NCI-H1694 treated with DMSO at 0.1 percent for 48 hours (cell line): ENCODE data around the gene KIZ.
A peak's percentile ranks its signal among the peaks of the same experiment; 100 is the strongest.

Source experiments
- DNase-seq: peaks from one replicate; lab custom pipeline; 2025; lab: John Stamatoyannopoulos, UW

KIZ gene

DNA sequence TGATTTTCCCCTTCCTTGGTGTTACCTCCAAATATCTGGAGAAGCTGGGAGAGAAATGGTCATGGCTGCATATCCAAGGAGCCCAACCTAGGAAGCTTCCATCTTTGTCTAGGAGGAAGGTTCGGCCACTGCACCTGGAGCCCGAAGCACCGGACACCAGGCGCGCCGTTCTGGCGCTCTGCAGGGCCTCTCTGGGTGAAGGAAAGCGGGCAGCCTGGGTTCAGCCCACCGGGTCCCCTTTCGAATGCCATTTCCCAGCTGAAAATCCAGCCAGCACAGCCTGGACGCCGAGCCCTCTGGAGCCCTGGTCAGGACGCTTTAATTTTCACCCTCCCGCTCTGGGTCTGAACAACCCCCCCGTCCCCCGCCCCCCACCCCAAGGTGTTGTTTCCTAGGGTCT, 21.0 kb upstream of the KIZ start:
- no peak for DNase-seq

GRCh38 chr20:21105429-21106170, 20.3 kb upstream of the KIZ start:
- DNase-seq = no peak

DNA sequence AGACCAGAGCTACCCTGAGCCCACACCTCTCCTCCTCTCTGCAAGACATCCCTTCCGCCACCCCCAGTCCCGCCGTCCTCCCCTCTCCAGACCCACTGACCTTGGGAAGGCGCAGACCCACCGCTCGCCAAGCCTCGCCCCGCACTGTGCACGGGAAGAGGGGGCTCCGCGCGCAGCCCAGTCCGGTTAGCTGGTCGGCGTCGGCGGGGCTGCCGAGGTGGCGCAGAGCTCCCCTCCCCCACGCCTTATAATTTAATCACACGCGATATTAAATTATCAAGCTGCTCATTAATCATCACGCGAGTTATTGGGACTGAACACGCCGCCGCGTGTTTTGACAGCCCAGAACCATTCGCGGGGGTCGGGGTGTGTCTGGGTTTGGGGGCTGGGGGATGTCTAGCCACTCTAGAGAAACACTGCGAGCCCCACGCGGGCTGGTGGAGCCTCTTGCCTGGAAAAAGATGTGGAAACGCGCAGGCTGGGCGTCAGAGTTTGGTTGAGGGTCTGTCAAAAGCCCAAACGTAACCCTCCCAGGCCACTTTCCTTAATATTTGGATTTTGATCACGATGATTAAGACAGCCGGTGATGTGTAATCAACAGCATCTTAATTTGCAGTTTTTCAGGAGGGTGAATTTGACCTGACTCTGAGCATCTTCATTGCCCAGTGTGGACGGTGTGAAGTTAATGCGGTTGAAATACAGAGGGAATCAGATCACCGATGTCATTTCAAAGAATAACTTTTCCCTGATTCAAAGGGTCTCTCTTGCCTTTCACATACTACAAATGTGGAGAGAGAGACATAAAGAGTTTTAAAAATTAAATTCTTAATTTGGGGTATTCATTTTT, 19.5 kb upstream of the KIZ start, which contains the start of gene LINC00237:
TSS of gene LINC00237 (minus strand) at position 188 of the 847 bp plus-strand sequence.
- DNase-seq = no peak

DNA sequence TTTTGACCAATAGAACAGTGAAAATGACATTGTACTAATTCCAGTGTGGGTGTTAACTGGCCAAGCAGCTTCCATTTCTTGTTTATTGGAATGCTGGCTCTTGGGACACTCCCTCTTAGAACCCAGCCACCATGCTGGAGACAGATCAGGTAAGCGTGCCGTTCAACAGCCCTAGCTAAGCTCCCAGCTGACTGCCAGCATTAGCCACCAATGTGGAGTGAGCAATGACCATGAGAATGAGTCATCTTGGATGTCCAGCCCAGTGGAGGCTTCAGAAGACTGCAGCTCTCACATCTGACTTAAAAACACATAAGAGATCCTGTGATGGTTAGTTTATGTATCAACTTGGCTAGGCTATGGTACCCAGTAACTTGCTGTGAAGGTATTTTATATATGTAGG, 16.7 kb upstream of the KIZ start:
- DNase-seq = no peak

DNA sequence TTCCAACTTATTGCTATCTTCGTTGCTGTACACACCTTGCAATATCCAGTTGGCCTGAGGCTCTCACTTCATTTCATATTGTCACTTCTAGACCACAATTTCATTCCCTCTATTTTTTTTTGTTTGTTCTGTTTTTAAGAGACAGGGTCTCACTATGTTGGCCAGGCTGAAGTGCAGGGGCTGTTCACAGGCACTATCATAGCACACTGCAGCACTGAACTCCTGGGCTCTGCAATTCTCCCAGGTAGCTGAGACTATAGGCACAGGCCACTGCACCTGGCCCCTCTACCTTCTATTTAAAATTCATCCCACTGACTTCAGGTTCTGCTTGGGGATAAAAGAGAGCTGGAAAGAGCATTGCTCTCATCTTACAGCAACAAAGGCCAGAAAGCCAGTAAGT, 15.1 kb upstream of the KIZ start:
- no peak for DNase-seq

GRCh38 chr20:21111416-21111815, 14.5 kb upstream of the KIZ start:
- DNase-seq = no peak

GRCh38 chr20:21113697-21114096, 12.2 kb upstream of the KIZ start:
- no peak for DNase-seq

DNA sequence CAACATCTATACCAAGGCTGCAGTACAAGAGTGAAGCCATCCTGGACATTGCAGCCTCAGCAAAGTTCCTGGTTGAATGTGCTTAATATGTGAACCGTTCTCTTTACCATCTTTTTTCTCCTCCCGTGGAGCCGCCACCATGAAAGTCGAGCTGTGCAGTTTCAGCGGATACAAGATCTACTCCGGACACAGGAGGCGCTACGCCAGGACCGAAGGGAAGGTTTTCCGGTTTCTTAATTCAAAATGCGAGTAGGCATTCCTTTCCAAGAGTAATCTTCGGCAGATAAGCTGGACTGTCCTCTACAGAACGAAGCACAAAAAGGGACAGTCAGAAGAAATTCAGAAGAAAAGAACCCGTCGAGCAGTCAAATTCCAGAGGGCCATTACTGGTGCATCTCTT, 11.3 kb upstream of the KIZ start:
- no peak for DNase-seq

DNA sequence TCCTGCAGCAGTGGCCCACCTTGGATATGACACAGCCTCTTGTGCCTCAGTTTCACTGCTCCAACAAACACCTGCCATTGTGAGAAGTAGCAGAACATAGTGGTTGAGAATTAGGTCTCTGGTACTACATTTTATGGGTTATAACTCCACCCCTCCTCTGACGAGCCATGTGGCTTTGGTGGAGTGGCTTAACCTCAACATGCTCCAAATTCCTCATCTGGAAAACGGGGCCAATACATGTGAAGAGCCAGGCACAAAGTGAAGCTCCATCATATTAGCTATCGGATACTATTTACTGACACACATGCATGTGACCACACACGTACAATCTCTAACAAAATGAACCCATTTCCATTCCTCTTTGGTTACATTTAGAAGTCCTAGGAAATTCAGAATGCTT, 8.4 kb upstream of the KIZ start:
- DNase-seq = no peak

- DNase-seq = no peak
These were observed 7.7 kb upstream of the KIZ start for GRCh38 chr20:21118138-21118537.

DNA sequence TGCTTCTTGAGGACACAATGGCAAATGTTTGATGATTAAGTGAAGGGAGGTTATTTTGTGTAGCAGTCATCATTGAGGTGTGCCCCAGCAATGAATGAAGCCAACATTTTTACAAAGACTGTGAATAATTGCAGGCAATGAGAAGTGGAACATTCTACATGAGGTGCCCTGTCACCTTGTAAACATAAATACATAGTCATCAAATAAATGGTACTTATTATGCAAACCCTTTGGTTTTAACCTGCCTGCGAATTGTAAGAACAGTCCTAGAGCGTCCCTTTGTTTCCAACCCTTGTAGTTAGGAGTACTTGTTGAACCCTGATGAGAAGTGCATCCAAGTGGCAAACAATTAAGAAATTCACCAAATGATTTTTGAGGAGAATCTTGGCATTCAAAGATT, 7.1 kb upstream of the KIZ start:
- DNase-seq = no peak

DNA sequence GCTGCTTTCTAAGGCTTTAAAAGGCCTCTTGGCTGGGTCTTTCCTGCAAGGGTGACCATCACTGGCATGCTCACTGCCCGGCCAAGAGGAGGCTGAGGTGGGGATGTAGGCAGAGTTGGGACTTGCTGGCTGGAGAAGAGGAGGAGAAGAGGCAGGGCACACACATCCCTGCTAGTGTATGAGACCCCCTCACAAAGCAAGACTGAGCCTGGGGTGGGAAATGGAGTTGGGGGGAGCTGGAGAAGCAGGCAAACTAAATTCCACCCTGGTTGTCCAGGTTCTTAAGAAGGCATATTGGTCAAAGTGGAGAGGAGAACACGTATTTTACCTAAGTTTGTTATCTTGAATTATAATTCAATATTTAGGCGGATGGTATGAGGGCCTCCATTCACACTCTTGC, 1.7 kb upstream of the KIZ start:
- DNase-seq = no peak

DNA sequence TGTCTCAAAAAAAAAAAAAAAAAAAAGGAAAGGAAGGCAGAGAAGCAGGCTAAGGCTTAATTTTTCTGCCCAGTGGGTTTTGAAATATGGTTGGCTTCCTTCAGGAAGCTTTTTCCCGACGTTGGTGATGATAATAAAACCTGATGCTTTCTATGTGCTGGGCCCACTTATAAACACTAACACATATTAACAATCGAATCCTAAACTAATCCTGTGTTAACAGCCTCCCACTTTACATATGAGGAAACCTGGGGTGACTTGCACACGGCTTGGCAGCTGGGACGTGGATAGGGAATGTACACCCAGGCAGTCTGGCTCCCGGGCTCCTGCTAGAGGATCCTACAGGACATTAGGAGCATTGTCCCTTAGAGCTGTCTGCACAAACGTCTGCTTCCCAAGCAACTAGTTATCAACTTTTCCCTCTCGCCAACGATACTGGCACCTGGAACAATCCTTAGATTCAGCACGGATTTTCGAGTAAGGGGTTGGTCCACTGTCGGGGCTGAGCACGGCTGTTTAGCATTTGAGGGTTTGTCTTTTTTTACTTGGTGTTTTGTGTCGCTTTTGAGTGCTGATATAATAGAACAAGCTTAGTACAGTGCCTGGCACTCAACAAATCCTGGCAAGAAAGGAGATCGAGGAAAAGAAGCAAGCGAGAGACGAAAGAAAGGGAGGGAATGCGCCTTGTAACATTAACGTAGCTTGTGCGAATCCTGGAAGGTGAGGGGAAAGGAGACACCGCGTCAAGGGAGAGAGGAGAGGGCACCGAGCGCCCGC, 622 bp upstream of the KIZ start:
- DNase-seq = peak; percentile 60

DNA sequence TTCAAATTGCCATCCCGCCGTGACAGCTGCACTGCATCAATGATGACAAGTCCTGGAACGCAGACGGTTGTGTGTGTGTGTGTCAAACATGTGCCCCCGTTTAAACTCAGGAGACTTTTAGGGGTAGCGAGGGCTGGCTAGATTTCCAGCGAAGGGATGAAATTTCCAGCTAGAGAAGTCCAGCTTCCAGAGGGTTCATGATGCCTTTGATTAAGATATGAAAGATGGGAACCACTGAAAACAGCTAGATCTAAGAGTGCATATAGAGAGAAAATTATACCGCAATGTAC, 644 bp downstream of the KIZ start:
- no peak for DNase-seq

DNA sequence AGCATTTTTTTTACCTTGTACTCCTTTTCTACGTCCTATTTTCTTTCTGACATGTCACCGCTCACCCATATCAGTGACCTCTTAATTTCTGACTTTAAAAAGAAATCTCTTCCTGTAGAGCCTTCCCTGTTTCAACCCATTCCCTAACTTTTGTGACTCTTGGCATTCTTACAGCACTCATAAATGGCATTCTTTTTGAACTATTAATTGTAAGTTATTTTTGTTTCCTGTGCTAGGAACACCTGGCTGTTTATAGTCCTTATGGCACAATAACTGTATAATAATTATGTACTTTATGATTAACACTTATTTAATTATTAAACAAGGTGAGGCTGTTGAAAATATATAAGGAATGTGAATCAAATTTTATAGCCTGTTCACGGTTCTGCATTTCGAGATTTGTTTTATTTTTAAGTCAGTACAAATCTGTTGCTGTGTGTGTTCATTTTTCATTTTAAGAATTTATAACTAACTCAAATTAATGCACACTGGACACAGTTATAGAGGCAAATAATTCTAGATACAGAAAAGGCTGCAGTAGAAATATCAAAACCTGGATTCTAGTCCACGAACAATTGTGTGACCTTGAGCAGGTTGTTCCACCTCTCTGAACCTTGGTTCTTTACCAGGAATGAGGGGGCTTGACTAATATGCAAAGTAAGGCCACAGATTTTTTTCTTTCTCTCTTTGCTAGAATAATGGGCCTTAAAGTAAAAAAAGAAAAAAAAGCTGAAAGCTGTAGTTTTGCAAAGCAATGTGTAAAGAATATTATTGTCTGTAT, 1.5 kb downstream of the KIZ start:
- DNase-seq = no peak

DNA sequence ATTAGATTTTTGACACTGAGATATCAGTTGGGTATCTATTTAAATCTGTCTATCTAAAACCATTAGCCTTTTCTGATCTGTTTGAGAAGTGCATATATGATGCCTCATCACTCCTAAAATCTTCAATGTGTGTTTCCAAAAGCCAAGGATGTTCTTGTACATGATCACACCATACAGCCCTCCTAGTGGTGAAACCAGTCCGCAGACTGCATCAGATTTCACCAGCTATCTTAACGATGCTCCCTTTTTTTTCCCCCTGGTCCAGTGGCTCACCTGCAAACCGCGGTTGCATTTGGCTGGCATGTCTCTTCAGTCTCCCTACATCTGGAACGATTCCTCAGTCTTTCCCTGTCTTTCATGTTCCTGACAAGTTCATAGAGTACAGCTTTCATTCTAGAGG, 4.0 kb downstream of the KIZ start:
- DNase-seq = no peak

DNA sequence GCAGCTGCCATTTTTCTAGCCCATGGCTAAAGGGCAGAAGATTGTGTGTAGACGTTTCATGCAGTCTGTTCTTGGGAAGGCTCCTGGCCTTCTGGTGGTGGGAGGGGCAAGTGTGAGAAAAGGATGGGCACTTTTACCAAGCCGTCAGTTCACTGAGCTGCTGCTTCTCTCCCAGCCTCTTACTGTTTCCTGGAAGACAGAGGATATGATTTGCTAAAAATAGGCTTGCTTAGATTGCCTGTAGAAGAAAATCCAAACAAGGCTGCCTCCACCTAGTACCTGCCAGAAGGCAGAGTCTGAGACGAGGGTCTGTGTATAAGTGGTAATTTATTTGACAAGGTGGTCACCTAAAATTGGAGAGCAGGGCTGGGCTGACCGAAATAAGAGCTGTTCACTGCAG, 7.5 kb downstream of the KIZ start:
- no peak for DNase-seq

- DNase-seq = no peak
These were observed 8.2 kb downstream of the KIZ start for GRCh38 chr20:21133917-21134622.

GRCh38 chr20:21134883-21135493, 9.1 kb downstream of the KIZ start:
- DNase-seq = no peak

DNA sequence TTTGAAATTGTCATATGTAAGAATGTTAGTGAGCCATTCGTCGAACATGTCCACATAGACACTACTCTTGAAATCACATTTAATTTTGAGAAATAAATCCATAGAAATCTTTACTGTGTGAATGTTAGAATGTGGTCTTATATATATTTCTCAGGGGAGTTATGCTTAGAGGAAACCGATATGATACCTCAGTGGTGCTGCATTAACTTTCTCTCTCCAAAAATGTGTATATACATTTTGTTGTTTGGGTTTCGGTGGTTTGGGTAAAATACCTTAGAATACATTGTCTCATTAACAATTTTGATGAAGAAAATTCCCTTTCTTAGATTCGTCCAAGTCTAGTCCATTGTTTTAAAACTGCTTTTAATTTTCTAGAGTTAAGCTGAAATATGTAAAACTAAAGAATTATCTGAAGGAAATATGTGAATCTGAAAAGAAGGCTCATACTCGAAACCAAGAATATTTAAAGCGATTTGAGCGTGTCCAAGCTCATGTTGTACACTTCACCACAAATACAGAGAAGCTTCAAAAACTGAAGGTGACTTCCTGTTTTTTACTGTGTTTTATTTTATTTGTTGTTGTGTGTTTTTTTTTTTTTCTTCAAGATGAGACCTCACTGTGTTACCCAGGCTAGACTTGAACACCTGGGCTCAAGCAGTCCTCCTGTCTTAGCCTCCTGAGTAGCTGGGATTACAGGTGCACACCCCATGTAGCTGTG, 10.3 kb downstream of the KIZ start:
- DNase-seq = no peak
